ENCODE data around the gene C5AR1.

C5AR1 gene

GRCh38 chr19:47371261-47371660 lies 61.6 kb downstream of the C5AR1 start:
- DNase-seq, result no peak

All from effector CD8-positive, alpha-beta T cell (primary cell).